Urothelium cell line (cell line): ENCODE results near the gene TRIP13.
"Not testable (repeated sequence)": the region's sequence is repeated elsewhere in the genome, so short reads cannot be mapped to it uniquely, and the experiment has no call there.

Experiments used
- DNase-seq: peaks from one replicate; pipeline ENCODE4 v3.0.0; 2011; ENCODE audit warnings: low spot score, mixed read lengths
- FAIRE-seq: peaks from 2 replicates; lab custom pipeline; 2011; peaks lifted over from hg19 to GRCh38; lab: Jason Lieb, UNC

The TRIP13 gene

DNA sequence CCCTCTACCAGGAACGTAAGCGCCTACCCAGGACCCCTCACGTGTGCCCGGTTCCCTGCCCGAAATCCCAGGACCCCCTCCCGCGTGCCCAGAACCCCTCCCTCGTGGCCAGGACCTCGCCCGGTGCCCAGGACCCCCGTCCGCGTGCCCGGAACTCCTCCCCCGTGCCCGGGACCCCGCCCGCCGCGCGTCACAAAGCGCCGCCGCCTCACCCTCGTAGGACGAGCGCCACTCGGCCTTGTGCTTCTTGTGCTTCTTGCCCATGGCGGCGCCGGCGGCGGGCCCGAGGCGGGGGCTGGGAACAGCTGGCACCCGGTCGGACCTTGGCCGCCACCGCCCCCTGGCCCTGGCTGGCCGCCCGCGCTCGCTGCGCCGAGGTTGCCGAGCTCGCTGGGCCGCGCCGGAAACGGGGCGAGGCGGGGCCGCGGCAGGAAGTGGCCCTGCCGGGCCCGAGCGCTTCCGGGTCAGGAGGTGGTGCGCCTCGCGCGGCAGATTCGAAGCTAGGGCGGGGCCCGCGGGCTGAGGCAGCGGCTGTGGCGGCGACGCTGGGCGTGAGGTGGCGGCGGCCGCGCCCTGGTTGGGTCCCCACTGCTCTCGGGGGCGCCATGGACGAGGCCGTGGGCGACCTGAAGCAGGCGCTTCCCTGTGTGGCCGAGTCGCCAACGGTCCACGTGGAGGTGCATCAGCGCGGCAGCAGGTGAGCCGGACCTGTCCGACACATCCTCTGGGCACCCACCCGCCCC lies at the start of gene TRIP13, which contains the start of gene BRD9:
TSS of gene TRIP13 (plus strand) at position 491 of the 743 bp plus-strand sequence. CDS start at position 606, 115 bp downstream.
TSS of gene BRD9 (minus strand) at position 408 of the 743 bp plus-strand sequence. CDS start at position 264, 144 bp downstream.
- DNase-seq (peak; percentile 99), FAIRE-seq (no peak)

- FAIRE-seq: peak; percentile 66
- DNase-seq: not testable (repeated sequence)
Observed at GRCh38 chr5:843371-843770, 49.3 kb upstream of the TRIP13 start.

GRCh38 chr5:843926-844325 lies 48.8 kb upstream of the TRIP13 start:
- FAIRE-seq: peak; percentile 92

GRCh38 chr5:844426-844825 lies 48.3 kb upstream of the TRIP13 start:
- not testable (repeated sequence) for DNase-seq, FAIRE-seq

More at GRCh38 chr5:843926-844325, 48.8 kb upstream of the TRIP13 start:
- not testable (repeated sequence) for DNase-seq

DNA sequence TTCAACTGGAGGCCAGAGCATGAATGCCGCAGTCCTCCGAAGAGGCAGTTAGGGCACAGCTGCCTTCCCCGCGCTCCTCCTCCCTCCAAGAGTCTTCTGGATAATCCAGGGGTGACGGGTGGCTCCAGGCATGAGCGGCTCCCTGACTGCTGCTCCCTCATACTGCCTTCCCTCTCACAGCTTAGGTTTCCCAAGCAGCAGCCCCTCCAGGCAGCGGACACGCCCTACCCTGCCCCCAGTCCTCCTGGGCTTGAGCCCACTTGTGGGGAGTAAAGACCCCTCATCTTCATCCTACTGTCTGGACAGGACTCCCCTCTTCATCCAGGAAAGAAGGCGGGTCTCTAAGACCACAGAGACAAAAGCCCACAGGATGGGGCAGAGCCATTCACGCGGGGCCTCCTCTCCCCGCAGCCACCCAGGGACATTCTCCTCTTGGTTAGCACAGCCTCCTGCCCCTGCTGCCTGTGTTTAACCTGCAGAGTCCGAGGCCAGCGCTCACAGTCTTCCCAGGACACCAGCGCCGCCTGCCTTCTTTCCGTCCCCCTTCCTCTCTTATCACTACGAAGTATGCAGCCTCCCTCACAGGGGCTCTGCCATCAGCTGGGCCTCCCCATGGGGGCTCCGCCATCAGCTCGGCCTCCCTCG lies 47.5 kb upstream of the TRIP13 start:
- peak; percentile 90 for FAIRE-seq
- not testable (repeated sequence) for DNase-seq

DNA sequence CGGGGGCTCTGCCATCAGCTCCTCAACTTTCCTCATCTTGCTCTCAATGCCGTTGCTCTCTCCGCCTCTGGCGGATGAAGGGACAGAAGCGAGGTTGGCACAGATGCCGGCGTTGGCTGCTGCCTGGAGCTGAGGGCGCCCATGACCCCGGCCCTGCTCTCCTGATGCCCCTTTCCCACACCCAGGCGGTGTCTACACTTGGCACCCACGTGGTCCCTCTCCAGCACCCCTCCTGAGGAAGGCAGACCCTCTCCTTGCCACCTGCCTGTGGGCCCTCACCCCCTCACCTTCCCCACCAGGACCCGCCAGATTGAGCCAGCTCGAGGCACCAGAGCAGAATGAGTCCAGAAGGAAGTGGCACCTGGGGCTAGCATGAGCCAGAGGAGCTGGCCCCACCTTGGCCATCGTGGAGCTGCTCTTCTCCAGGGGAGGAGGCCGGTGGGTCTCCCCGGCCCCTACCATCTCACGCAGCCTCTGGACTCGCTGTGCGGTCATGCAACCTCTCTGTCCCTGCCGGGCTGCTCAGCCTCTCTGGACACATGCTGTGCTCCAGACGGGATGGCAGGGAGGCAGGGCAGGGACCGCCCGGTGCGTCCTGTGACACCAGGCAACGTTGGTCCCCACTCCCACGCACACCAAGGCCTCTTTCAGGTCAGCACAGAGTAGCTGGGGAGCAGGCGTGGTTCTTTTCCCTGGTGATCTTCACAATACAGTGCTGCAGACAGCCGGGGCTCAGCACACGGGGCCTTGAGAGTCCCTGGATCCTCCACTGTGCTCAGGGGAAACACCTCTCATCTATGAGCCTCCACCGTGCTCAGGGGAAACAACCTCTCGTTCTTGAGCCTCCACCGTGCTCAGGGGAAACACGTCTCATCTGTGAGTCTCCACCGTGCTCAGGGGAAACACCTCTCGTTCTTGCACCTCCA lies 46.7 kb upstream of the TRIP13 start:
- not testable (repeated sequence) for DNase-seq

DNA sequence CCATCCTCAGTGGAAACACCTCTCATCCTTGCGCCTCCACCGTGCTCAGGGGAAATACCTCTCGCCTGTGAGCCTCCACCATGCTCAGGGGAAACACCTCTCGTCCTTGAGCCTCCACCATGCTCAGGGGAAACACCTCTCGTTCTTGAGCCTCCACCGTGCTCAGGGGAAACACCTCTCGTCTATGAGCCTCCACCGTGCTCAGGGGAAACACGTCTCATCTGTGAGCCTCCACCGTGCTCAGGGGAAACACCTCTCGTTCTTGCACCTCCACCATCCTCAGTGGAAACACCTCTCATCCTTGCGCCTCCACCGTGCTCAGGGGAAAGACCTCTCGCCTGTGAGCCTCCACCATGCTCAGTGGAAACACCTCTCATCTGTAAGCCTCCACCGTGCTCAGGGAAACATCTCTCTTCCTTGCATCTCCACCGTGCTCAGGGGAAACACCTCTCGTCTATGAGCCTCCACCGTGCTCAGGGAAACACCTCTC lies 46.0 kb upstream of the TRIP13 start:
- peak; percentile 99 for FAIRE-seq
- DNase-seq: not testable (repeated sequence)

More for the DNA sequence above, 46.7 kb upstream of the TRIP13 start:
- peak; percentile 94 for FAIRE-seq

GRCh38 chr5:847212-847611 lies 45.5 kb upstream of the TRIP13 start:
- not testable (repeated sequence) for DNase-seq, FAIRE-seq

- DNase-seq, FAIRE-seq: not testable (repeated sequence)
Observed at GRCh38 chr5:847736-848135, 44.9 kb upstream of the TRIP13 start.

DNA sequence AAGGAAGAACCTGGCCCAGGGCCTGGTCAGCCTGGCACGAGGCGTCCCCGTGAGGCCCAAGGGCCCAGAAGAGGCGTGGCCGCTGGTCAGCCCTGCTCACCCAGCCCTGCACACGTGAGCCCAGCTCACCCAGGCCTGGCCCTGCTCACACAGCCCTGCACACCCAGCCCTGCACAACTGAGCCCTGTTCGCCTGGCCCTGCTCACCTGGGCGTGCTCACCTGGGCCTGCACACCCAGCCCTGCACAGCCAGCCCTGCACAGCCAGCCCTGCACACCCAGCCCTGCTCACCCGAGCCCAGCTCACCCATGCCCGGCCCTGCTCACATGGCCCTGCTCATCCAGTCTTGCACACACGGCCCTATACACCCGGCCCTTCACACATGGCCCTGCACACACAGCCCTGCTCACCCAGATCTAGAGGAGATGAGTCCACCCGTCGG lies 44.0 kb upstream of the TRIP13 start:
- FAIRE-seq (no peak), DNase-seq (no peak)

- no peak for DNase-seq
Observed at GRCh38 chr5:849651-850301, 42.9 kb upstream of the TRIP13 start.

DNA sequence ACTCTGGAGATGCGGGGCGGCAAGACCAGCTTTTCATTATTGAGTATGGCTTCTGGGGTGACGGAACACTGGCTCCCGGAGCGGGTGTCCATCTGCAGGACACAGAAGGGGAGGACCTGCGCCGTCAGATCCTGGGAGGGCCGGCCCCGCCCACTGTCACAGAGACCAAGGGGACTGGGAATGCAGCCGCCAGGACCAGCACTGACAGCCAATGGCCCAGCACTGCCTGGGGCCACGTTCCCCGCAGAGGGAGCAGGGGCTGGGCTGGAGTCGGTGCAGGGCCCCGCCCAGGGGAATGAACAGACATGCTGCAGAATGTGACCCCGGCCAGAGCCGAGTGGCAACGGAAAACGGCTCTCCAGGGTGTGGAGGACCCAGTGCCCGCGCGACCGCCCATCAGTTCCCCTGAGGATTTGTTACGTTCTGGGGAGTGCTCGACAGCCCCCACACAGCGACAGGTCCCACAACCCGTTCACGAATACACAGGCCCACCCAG lies 42.1 kb upstream of the TRIP13 start, which contains the start of gene ZDHHC11:
TSS of gene ZDHHC11 (minus strand) at position 476 of the 496 bp plus-strand sequence. CDS start at position 92, 384 bp downstream.
- no peak for FAIRE-seq
- no peak for DNase-seq

More at GRCh38 chr5:849651-850301, 42.9 kb upstream of the TRIP13 start:
- FAIRE-seq: no peak

- FAIRE-seq (no peak), DNase-seq (no peak)
Observed at GRCh38 chr5:851076-851475, 41.6 kb upstream of the TRIP13 start.

- DNase-seq (no peak), FAIRE-seq (no peak)
Observed at GRCh38 chr5:851553-851952, 41.1 kb upstream of the TRIP13 start.

- DNase-seq (no peak), FAIRE-seq (no peak)
Observed at GRCh38 chr5:852018-852417, 40.7 kb upstream of the TRIP13 start.

GRCh38 chr5:852431-853401 lies 40.0 kb upstream of the TRIP13 start:
- FAIRE-seq (no peak), DNase-seq (no peak)

DNA sequence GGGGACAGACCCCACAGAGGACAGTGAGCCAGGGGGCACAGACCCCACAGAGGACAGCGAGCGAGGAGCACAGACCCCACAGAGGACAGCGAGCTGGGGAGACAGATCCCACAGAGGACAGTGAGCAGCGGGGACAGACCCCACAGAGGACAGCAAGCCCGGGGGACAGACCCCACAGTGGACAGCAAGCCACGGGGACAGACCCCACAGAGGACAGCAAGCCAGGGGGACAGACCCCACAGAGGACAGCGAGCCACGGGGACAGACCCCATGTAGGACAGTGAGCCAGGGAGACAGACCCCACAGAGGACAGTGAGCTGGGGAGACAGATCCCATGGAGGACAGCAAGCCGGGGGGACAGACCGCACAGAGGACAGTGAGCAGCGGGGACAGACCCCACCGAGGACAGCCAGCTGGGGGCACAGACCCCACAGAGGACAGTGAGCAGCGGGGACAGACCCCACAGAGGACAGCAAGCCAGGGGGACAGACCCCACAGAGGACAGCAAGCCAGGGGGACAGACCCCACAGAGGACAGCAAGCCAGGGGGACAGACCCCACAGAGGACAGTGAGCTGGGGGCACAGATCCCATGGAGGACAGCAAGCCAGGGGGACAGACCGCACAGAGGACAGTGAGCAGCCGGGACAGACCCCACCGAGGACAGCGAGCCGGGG lies 39.1 kb upstream of the TRIP13 start:
- FAIRE-seq: peak; percentile 86
- DNase-seq: not testable (repeated sequence)

GRCh38 chr5:854217-854616 lies 38.5 kb upstream of the TRIP13 start:
- no peak for DNase-seq
- FAIRE-seq: no peak
